Activated CD8-positive, alpha-beta memory T cell treated with anti-CD3 and anti-CD28 coated beads, Interleukin-2, amount 50 U/mL, for 1 hour (primary cell): ENCODE measurements around the gene RMND1.
"Not testable (repeated sequence)": the region's sequence is repeated elsewhere in the genome, so short reads cannot be mapped to it uniquely, and the experiment has no call there.

Experiments
- DNase-seq: peaks from one replicate; pipeline ENCODE4 v3.0.0-alpha.2; 2020; ENCODE audit errors: extremely low read depth

The RMND1 gene, protein sequence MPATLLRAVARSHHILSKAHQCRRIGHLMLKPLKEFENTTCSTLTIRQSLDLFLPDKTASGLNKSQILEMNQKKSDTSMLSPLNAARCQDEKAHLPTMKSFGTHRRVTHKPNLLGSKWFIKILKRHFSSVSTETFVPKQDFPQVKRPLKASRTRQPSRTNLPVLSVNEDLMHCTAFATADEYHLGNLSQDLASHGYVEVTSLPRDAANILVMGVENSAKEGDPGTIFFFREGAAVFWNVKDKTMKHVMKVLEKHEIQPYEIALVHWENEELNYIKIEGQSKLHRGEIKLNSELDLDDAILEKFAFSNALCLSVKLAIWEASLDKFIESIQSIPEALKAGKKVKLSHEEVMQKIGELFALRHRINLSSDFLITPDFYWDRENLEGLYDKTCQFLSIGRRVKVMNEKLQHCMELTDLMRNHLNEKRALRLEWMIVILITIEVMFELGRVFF

DNA sequence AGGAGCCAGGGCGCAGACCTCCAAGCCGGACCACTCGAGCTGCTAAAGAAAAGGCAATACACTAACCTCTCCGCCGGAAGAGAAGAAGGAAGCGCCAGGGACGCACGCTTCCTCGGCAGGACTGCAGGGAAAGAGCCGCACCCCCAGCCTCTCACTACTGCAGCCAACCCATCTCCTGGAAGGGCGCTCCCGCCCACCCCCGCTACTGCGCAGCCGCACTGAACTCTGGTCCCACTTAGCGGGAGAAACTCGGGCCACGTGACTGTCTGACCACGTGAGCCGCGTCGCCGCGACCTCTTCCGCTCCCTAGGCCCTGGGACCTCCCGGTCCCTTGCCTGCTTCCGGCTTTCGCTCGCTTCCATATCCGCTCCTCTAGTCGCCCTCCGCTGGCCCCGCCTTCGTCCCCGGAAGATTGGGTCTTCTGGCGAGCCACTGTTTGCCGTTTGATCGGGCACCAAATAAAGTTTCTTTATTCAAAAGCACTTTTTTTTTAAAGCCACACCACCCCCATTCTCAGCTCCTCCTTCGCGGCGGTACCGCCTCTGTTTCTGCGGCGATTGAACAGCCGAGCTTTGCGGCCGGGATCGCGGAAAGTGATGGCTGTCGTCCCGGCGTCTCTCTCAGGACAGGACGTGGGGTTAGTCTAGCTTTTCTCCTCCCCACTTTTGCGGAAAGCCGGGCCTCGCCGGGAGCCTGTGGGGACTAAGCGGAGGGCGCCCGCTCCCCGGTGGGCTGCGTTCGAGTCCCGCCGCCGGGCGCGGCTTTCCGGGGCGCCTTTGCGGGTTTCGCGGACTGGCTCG is at the start of gene RMND1:
Gene RMND1, minus strand, starts transcription at position 177 of the 800 bp plus-strand sequence. CDS start 6,315 bp downstream, outside the sequence.
- DNase-seq: peak; percentile 97

DNA sequence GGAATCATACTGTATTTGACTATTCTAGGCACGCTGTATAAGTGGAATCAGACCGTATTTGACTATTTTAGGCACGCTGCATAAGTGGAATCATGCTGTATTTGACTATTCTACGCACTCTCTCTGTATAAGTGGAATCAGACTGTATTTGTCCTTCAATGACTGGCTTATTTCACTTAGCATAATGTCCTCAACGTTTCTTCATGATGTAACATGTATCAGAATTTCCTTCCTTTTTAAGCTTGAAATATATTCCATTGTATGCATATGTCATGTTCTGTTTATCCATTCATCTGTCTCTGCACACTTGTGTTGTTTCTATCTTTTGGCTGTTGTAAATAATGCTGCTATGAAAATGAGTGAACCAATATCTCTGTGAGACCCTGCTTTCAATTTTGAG is 47.6 kb upstream of the RMND1 start:
- DNase-seq: no peak

DNA sequence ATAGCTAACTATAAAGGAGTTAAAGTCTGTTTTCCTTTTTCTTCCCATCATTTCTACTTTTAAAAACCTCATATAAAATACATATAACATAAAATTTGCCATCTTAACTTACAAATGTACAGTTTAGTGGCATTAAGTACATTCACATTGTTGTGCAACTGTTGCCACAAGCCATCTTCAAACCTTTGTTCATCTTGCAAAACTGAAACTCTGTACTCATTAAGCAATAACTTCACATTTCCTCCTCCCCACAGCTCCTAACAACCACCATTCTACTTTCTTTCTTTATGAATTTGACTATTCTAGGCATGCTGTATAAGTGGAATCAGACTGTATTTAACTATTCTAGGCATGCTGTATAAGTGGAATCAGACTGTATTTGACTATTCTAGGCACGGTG is 46.4 kb upstream of the RMND1 start:
- DNase-seq: no peak

DNA sequence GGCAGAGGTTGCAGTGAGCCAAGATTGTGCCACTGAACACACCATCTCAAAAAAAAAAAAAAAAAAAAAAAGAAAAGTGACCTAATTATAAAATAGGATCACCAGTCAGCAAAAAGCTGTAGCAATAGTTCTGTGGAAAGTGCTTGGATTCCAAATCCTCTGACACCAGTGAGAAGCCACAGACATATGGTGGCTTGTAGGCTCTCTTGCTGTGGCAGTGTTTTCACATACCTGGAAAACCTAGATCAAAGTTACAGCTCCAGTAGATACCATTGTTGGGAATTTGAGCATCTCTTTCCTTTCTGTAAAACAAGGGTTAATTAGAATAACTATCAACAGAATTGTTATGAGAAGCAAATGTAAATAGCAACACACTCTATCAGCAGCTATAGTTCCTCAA is 46.0 kb upstream of the RMND1 start:
- DNase-seq: no peak

DNA sequence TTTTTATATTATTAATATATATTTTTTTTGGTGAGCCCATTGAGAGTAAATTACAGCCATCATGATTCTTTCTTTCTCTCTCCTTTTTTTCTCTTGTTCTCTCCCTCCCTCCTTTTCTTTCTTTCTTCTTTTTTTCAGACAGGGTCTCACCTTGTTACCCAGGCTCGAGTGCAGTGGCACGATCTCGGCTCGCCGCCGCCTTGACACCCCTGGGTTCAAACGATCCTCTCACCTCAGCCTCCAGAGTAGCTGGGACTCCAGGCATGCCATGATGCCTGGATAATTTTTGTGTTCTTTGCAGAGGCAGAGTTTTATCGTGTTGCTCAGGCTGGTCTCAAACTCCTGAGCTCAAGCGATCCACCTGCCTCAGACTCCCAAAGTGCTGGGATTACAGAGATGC is 43.5 kb upstream of the RMND1 start:
- no peak for DNase-seq

DNA sequence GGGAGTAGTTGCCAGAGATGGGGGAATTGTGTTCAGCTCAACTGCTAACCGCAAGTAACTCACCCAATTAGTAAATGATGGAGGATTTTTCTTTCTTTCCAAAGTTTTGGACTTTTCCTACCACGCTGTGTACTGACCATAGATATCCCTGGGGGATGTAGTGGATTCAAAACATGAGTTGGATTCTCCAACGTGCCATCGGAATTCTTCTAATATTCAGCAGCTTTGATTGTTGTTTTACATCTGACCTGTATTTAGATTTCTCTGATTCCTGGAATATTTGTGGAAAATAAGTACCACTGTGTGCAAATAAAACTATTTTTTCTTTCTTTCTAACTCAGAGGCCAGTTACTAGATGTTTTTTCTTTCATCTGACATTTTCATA is 43.0 kb upstream of the RMND1 start:
- DNase-seq: no peak

DNA sequence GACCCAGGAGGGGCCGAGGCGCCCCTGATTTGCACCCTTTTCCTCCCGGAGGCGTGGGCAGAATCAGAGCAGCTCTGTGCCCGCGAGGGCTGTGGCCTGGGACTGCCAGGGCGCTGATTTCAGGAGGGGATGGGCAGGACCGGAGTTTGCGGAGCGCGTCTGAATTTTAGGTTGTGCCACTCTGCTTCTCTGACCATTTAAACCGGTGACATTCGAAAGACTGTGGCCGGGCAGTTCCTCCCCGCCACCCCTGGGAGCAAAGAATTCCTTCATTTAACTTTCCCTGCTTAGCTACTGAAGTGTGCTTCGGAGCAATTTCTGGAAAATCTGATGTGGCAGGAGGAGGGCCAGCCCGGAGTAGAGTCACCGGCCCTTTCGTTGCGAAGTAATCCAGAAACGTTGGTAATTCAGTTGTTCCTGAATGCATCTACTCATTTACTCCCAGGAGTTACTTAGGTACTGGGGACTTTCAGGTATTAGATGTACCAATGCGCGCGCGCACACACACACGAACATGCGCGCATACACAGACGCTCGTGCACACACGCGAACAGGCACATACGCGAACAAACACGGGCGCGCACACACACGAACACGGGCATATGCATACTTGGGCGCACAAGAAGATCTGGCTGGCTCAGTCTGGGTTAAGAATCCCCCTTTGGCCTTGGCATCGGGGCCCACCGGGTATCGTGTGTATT is 42.5 kb upstream of the RMND1 start:
- DNase-seq: no peak

DNA sequence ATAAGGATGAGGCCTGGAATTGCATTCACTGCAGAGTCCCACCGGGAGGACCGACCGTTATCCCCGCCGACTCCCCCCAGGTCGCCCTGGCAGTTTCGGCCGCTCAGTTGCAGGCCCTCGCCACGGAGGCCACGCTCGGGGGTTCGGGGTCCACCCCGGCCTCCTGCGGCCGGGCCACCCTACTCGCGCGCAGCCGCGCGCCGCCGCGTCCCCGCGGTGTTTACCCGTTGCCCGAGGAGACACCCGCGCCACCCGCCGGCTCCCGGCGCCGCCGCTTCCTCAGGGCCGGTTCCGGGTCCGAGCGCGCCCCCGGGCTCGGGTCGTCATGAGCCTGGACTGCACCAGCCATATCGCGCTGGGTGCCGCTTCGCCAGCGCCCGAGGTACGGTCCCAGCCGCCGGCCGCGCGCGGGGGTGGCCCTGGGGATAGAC is 41.9 kb upstream of the RMND1 start, which contains the start of gene CCDC170:
Gene CCDC170, plus strand, starts transcription at position 214 of the 431 bp plus-strand sequence. Its CDS starts 112 bp downstream, at position 326.
- DNase-seq: no peak

DNA sequence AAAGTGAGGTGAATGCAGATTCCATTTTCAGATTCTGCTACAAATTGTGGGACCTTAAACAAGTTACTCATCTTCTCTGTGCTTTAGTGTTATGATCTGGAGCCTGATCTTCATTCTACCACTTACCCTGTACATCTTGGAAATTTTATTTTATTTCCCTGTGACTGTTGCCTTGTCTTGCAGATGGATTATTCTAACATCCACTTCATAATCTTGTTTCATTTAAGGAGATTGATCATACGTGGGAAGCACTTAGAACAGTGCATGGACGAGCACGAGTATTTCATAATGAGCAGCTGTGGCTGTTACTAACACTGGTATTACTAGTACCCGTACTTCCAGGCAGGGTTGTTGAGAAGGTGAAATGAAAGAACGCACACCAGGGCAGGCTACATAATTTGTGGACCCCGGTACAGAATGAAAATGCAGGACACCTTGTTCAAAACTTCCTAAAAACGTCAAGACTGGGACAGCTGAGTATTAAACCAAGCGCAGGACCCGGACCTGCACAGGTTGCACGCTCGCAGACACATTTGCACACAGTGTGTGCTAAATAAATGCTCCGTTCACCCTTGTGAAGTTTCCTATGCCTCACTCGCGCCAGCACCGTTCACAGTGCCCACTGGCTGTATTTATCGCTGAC is 41.4 kb upstream of the RMND1 start:
- DNase-seq: no peak

DNA sequence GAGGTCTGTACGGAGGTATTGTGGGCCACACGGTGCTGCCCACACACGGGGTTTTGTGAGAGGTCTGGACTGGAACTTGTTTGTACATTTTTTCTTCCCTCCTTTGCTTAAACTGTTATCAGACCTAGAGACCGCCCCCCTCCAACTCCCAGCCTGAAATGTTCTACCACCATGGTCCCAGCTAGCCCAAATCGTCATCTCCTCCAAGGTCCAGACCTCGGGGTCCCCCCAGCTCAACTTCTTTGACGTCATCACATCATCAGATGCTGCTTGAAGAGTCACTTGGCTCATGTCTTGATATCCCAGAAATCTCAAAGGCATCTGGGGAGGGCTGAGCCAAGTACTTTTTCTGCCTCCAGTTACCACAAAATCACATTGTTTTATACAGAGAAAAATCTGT is 39.1 kb upstream of the RMND1 start:
- DNase-seq: no peak

DNA sequence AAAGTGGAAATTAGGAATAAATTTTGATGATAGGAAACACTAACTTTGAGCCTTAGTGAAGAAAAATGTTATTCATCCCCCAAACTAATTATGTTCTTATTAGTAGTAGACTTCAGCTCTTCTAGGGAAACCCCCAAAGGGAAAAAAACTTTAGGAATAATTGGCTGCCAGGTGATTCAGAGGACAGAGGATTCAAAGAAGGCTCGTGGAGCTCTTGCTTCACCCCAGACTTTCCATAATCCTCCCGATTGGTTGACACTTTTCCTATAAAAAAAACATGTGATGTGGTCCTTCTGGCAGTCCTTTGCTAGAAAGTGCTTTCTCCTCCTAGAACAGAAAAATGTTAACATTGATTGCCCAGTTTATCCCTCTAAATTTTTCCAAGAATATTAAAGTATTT is 36.3 kb upstream of the RMND1 start:
- DNase-seq: no peak

DNA sequence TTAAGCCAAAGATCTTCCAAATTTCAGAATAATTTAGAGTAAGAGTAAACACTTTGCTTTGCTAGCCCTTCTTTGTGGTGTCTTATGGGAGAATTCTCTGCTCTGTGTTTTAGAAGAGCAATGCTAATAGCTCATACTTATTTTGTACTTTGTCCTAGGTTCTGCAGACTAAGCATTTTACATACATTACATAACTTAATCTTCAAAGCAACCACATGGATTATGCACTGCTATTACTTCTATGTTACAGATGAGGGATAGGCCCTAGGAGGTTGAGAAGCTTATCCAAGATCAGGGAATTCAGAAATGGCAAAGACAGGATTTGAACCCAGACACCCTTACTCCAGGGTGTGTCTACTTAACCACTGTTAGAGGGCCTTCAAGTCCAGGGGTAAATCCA is 32.1 kb upstream of the RMND1 start:
- DNase-seq: no peak

DNA sequence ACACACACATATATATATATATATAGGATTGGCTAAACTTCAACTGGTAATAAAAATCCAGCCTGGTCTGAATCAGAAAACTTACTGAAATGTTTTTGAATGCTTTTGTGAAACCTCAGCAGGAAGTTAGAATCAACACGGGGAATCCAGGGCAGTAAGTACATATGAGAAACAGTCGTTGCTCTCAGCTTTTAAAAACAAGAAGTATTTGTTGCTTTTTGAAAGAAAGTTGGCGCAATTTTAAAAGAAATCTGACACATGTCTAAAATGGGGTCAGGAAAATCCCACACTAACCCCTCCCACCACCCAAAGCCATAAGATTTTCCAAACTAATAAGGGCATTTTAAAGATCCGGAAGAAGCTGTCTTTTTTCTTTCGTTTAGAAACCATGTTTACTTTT is 30.4 kb upstream of the RMND1 start:
- no peak for DNase-seq

DNA sequence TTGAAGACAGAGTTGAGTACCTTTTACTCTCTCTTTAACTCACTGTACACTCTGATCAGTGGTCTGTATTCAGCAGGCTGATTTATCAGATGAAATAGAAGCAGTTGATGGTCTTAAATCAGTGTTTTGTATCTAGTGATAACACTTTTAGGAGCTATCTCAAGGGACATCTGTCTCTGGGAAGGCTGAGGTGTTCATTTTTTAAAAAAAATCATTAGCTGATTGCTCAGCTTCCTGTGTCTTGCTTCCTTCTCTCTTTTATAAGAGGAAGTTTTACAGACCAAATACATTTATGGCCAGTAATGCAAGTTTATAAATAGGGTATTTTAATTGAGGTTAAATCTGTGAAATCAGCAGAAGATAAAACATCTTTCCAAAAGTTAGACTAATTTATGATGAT is 29.9 kb upstream of the RMND1 start:
- no peak for DNase-seq

DNA sequence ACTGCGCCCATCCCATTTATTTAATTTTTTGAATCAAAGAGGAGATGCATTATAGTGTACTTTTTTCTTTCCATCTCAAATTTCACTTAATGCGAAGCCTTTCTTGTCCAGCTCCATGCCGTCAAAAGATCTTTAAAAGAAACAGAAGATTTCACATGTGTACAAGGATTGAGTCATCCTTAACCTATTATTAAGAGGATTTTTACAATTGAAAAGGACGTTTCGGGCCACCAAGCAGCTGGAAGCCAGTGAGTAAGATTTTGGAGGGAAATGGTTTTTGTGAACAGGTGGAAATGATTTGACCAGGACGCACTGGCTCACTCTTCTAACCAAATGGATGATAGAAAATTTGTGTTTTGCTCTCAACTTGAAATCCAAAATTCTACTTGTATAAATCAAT is 26.7 kb upstream of the RMND1 start:
- DNase-seq: no peak

DNA sequence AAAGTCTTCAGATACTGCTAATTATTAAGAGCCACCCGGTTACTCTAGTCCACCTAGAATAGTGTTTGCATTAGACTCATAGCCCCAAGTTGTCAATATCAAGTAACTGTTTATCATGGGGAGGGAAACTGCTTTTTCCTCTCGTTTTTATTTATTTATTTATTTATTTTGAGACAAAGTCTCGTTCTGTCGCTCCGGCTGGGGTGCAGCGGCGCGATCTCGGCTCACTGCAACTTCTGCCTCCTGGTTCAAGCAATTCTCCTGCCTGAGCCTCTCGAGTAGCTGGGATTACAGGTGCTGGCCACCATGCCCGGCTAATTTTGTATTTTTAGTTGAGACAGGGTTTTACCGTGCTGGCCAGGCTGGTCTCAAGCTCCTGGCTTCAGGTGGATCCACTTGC is 25.8 kb upstream of the RMND1 start:
- no peak for DNase-seq

DNA sequence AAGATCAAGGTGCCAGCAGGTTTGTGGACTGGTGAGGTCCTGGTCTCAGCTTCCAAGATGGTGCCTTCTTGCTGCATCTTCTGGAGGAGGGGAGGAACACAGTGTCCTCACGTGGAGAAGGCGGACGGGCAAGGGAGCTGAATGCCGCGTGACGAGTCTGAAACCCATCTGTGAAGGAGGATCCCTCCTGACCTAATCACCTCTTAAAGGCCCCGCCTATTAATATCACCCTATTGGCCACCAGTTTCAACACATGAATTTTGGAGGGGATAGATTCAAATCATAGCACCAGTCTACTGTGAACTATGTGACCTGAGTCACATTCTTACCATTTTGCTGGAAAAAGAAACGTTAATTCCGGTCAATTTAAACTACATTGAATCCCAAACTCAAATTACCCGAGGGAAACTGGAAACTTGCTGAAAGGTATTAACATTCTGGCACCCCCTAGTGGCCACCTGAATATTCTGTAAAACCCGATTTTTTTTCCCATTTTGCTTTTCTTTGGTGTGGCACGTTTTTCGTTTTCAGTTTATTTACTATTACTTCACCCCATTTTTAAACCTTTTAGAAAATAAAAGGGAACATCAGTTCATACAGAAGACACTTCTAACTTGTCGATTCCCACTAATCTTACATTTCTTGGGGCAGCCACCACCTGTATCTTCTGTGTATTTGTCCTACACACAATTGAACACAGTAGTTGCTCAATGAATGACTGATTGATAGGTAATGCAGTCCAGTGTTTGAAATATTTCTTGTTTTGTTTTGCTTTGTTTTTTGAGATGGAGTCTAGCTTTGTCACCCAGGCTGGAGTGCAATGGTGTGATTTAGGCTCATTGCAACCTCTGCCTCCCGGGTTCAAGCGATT is 24.0 kb upstream of the RMND1 start:
- peak; percentile 13 for DNase-seq

DNA sequence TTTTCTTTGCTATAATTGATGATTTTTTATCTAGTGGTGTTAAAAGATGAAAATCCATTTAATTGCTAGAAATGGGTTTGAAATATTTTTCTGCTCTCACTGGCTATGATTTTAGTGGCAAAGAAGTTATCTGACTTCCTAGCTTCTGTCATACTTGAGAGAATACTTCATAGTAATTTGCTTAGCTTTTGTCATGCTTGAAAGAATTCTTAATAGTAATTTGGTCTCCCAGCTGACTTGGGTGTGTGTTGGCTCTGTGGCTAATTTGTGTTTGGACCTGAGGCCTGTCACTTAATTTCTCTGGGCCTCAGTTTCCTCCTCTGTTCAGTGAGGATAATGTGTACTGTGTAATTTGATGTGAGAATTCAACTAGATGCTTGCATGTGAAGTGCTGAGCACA is 12.8 kb upstream of the RMND1 start:
- no peak for DNase-seq

DNA sequence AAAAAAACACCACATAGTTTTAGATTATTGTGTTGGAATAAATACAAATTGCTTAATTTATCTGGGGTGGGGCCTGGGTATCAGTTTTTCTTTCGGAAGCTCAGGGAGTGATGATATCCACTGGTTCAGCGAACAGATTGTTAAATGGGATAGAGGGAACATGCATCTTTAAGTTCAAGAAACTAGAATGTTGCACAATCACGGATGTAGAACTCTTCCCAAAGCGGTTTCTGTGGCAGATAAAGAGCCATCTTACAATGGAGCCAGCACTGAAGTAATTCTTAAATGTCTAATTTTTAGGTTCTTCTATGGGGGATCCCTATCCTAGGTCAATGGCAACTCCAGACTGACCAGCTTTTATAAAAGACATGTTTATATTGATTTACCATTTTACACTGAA is 9.7 kb upstream of the RMND1 start:
- DNase-seq: no peak

DNA sequence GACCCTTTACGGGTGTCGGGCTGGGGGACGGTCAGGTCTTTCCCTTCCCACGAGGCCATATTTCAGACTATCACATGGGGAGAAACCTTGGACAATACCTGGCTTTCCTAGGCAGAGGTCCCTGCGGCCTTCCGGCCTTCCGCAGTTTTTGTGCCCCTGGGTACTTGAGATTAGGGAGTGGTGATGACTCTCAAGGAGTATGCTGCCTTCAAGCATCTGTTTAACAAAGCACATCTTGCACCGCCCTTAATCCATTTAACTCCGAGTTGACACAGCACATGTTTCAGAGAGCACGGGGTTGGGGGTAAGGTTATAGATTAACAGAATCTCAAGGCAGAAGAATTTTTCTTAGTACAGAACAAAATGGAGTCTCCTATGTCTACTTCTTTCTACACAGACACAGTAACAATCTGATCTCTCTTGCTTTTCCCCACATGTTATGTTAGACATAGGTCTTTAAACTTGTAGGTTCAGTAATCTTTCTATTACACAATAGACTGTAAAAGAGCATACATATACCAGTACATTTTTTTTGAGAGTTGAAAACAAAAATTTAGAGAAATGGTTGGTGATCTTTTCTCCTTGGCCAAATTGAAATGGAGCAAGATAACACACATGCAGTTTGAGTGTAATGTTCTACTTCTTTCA is 3.9 kb upstream of the RMND1 start:
- DNase-seq: not testable (repeated sequence)
